OCI-LY1 (cell line): ENCODE measurements around the gene ATP11B.

Experiments
- H2AFZ ChIP-seq: fragments of 200-600 bp; sonication (generic), shearing (Covaris generic); 2 replicates; pipeline ENCODE4 v1.6.0; 2014; ENCODE audit warnings: antibody characterized with exemption, mild to moderate bottlenecking, low read length
- H3F3A ChIP-seq: fragments of 200-600 bp; sonication (generic), shearing (Covaris generic); 2 replicates; pipeline ENCODE4 v1.6.0; 2014; ENCODE audit warnings: mild to moderate bottlenecking, antibody characterized with exemption, low read length, moderate library complexity; ENCODE audit not compliant: insufficient read depth
- H3K27ac ChIP-seq: fragments of 200-600 bp; sonication (generic); 2 replicates; pipeline ENCODE4 v1.5.1; 2014; ENCODE audit warnings: low read length, mixed run types, mild to moderate bottlenecking, low read depth; ENCODE audit not compliant: poor library complexity, severe bottlenecking
- H3K27me3 ChIP-seq: fragments of 200-600 bp; sonication (generic); 2 replicates; pipeline ENCODE4 v1.6.0; 2014; ENCODE audit warnings: antibody characterized with exemption, mild to moderate bottlenecking, low read length, moderate library complexity; ENCODE audit not compliant: insufficient read depth
- H3K36me3 ChIP-seq: fragments of 200-600 bp; sonication (generic); 2 replicates; pipeline ENCODE4 v1.6.1; 2014; ENCODE audit warnings: mild to moderate bottlenecking, antibody characterized with exemption, low read length, moderate library complexity, mixed read lengths; ENCODE audit not compliant: insufficient read depth
- H3K4me1 ChIP-seq: fragments of 200-600 bp; sonication (generic); 2 replicates; pipeline ENCODE4 v1.5.1; 2014; ENCODE audit warnings: mild to moderate bottlenecking, low read length, moderate library complexity; ENCODE audit not compliant: insufficient read depth, severe bottlenecking
- H3K4me2 ChIP-seq: fragments of 200-600 bp; sonication (generic), shearing (Covaris generic); 2 replicates; pipeline ENCODE4 v1.6.1; 2014; ENCODE audit warnings: low read length
- H3K4me3 ChIP-seq: fragments of 200-600 bp; sonication (generic); 2 replicates; pipeline ENCODE4 v1.5.1; 2014; ENCODE audit warnings: low read length, low read depth, mild to moderate bottlenecking, mixed read lengths; ENCODE audit not compliant: poor library complexity, severe bottlenecking
- H3K79me2 ChIP-seq: fragments of 200-600 bp; shearing (Covaris generic); 2 replicates; pipeline ENCODE4 v1.6.1; 2016; ENCODE audit warnings: mixed run types, low read length, mixed read lengths; ENCODE audit not compliant: insufficient read depth
- H3K9ac ChIP-seq: fragments of 200-600 bp; sonication (generic), shearing (Covaris generic); 2 replicates; pipeline ENCODE4 v1.6.1; 2014; ENCODE audit warnings: mild to moderate bottlenecking, low read length, mixed read lengths
- H3K9me2 ChIP-seq: fragments of 200-600 bp; sonication (generic), shearing (Covaris generic); 2 replicates; pipeline ENCODE4 v1.6.1; 2014; ENCODE audit warnings: low read depth, mild to moderate bottlenecking, low read length, mixed read lengths
- H3K9me3 ChIP-seq: fragments of 200-600 bp; shearing (Covaris generic); 2 replicates; pipeline ENCODE4 v1.6.1; 2014; ENCODE audit warnings: low read length, mixed read lengths
- H4K20me1 ChIP-seq: fragments of 200-600 bp; sonication (generic), shearing (Covaris generic); 2 replicates; pipeline ENCODE4 v1.6.0; 2016; ENCODE audit warnings: mild to moderate bottlenecking, low read length; ENCODE audit not compliant: insufficient read depth
- CTCF ChIP-seq: fragments of 200-600 bp; sonication (generic), shearing (Covaris generic); IDR thresholded peaks from 2 replicates; pipeline ENCODE4 v1.5.1; 2017; ENCODE audit warnings: mild to moderate bottlenecking, antibody characterized with exemption, low read length, moderate library complexity, mixed read lengths
- EZH2 ChIP-seq: fragments of 200-600 bp; sonication (generic), shearing (Covaris generic); IDR thresholded peaks from 2 replicates; pipeline ENCODE4 v1.8.0; 2017; ENCODE audit warnings: borderline replicate concordance, mixed run types, mild to moderate bottlenecking, antibody characterized with exemption, low read length, moderate library complexity, mixed read lengths

Gene ATP11B

GRCh38 chr3:182921665-182922355 is 128.5 kb downstream of the ATP11B start:
- no peak for TF ChIP-seq EZH2
- TF ChIP-seq CTCF: no peak
- Histone ChIP-seq H3K9me2 (no peaks in the 10 kb centered on the region), H3F3A (no peaks in the 10 kb centered on the region; the same call in 1 of the 2 replicates), H3K4me1 (peaks cover 4% of the 10 kb centered on the region), H3K4me3 (no peak overlapping the region), H3K9ac (no peak overlapping the region), H3K27ac (no peak overlapping the region), H4K20me1 (no peaks in the 10 kb centered on the region), H3K36me3 (peaks cover 7% of the 10 kb centered on the region; the same call in 1 of the 2 replicates), H2AFZ (no peak overlapping the region), H3K27me3 (no peaks in the 10 kb centered on the region), H3K79me2 (no peaks in the 10 kb centered on the region), H3K9me3 (no peaks in the 10 kb centered on the region), H3K4me2 (no peak overlapping the region)

DNA sequence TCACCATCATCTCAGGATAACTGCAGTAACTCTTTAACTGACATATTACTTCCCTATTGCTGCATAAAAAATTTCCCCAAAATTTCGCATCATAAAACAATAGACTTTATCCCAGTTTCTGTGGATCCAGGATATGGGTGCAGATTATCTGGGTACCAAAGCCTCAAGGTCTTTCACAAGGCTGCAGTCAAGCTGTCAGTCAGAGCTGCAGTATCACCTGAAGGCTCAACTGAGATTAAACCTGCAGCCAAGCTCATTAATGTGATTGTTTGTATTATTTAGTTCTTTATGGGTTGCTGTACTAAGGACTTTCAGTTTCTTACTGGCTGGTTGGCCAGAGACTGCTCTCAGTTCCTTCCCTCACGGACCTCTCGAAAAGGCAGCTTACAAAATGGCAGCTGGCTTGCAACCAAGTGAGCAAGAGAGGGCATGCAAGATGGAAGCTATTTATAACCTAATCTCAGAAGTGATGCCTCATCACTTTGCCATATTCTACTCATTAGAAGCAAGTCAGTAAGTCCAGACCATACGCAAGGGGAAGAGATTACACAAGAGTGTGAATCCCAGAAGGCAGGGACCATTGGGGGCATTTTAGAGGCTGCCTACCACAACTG is 132.1 kb downstream of the ATP11B start:
- Histone ChIP-seq H2AFZ (no peak overlapping the region), H4K20me1 (no peaks in the 10 kb centered on the region), H3K4me1 (peaks cover 4% of the 10 kb centered on the region), H3K9me3 (no peaks in the 10 kb centered on the region), H3K79me2 (no peaks in the 10 kb centered on the region), H3K27ac (no peak overlapping the region), H3K27me3 (no peaks in the 10 kb centered on the region), H3K9me2 (no peaks in the 10 kb centered on the region), H3K4me3 (no peak overlapping the region), H3K36me3 (no peaks in the 10 kb centered on the region; the same call in 1 of the 2 replicates), H3K4me2 (no peak overlapping the region), H3K9ac (no peak overlapping the region), H3F3A (no peaks in the 10 kb centered on the region; the same call in 1 of the 2 replicates)
- TF ChIP-seq EZH2: no peak
- TF ChIP-seq CTCF: no peak

DNA sequence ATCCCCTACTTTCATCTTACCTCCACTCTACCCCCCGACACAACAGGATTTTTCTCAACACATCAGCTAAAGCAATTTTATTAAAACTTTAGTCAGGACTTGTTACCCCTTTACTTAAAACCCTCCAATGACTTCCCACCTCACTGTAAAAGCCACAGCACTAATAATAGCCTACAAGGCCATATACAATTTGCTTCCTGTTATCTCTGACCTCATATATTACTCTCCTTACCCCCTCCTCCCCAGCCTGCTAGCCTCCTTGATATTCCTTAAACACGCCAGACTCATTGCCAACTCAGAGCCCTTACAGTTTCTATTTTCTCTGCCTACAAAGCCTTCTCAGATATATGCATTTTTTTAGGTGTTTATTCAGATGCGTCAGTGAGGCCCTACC is 132.6 kb downstream of the ATP11B start:
- no peaks in the 10 kb centered on the region for H3K79me2 ChIP-seq
- no peaks in the 10 kb centered on the region for H3K27me3 ChIP-seq
- peaks cover 4% of the 10 kb centered on the region for H3K4me1 ChIP-seq
- H3K4me3 ChIP-seq: no peak overlapping the region
- no peaks in the 10 kb centered on the region; the same call in 1 of the 2 replicates for H3F3A ChIP-seq
- H3K27ac ChIP-seq: no peak overlapping the region
- H3K36me3 ChIP-seq: no peaks in the 10 kb centered on the region; the same call in 1 of the 2 replicates
- no peak overlapping the region for H3K4me2 ChIP-seq
- no peak overlapping the region for H2AFZ ChIP-seq
- H3K9me2 ChIP-seq: no peaks in the 10 kb centered on the region
- H3K9me3 ChIP-seq: no peaks in the 10 kb centered on the region
- no peaks in the 10 kb centered on the region for H4K20me1 ChIP-seq
- TF ChIP-seq CTCF (no peak), EZH2 (no peak)
- H3K9ac ChIP-seq: no peak overlapping the region
